ENCODE measurements around the gene PRAMEF18.
"Not testable (repeated sequence)": the region's sequence is repeated elsewhere in the genome, so short reads cannot be mapped to it uniquely, and the experiment has no call there.

Gene PRAMEF18

GRCh38 chr1:13228343-13228781 is 2.4 kb upstream of the PRAMEF18 start:
- no peak for DNase-seq (ENCODE audit: low spot score)
- TF ChIP-seq CTCF (IDR thresholded peaks at IDR 0.05), result no peak
- Histone ChIP-seq H3K4me3 (no peak overlapping the region), H3K27ac (no peak overlapping the region)

GRCh38 chr1:13227271-13228055 is 1.5 kb upstream of the PRAMEF18 start:
- H3K27ac ChIP-seq; DNase-seq (ENCODE audit: low spot score); H3K4me3 ChIP-seq: not testable (repeated sequence)

- no peak overlapping the region for H3K4me3 ChIP-seq
- no peak for TF ChIP-seq CTCF (IDR thresholded peaks at IDR 0.05)
- no peak for DNase-seq (ENCODE audit: low spot score)
- no peak overlapping the region for H3K27ac ChIP-seq
These were observed 1.4 kb downstream of the PRAMEF18 start for GRCh38 chr1:13224480-13225060.

- not testable (repeated sequence) for DNase-seq (ENCODE audit: low spot score); H3K4me3 ChIP-seq; H3K27ac ChIP-seq
These were observed 3.2 kb downstream of the PRAMEF18 start for GRCh38 chr1:13222788-13223187.

GRCh38 chr1:13219203-13219602 is 6.8 kb downstream of the PRAMEF18 start:
- not testable (repeated sequence) for DNase-seq (ENCODE audit: low spot score); H3K4me3 ChIP-seq; H3K27ac ChIP-seq

GRCh38 chr1:13216619-13217018 is 9.3 kb downstream of the PRAMEF18 start:
- not testable (repeated sequence) for DNase-seq (ENCODE audit: low spot score); H3K4me3 ChIP-seq; H3K27ac ChIP-seq

- DNase-seq (ENCODE audit: low spot score); H3K4me3 ChIP-seq; H3K27ac ChIP-seq: not testable (repeated sequence)
These were observed 17.2 kb downstream of the PRAMEF18 start for GRCh38 chr1:13208712-13209111.

GRCh38 chr1:13201309-13201708 is 24.6 kb downstream of the PRAMEF18 start, which contains the start of gene PRAMEF13:
TSS of gene PRAMEF13 (minus strand) at chr1:13201409. CDS start at chr1:13199589, 1,820 bp downstream.
- H3K4me3 ChIP-seq; DNase-seq (ENCODE audit: low spot score); H3K27ac ChIP-seq: not testable (repeated sequence)

Measured in coronary artery (tissue), 2 donors.